ENCODE results near the gene SLC37A1. TPM values are rescaled to one million over a fixed set of nuclear protein-coding genes. Genes with fewer than 3 reads are reported as not detected.

Gene SLC37A1
- total RNA-seq, 2 donors from 2014 or later: 22.7 to 47.0 TPM

- Histone ChIP-seq H3K27me3 (ENCODE audit: control insufficient read depth, insufficient read depth, low read length, poor library complexity, severe bottlenecking) (no peaks in the 10 kb centered on the region), H3K27ac (ENCODE audit: low read depth, low read length) (no peak overlapping the region), H3K4me1 (ENCODE audit: control insufficient read depth, insufficient read depth, low read length) (no peaks in the 10 kb centered on the region), H3K9me3 (ENCODE audit: control insufficient read depth, low read length) (peaks cover 16% of the 10 kb centered on the region), H3K4me3 (ENCODE audit: low read length) (no peak overlapping the region), H3K9ac (ENCODE audit: extremely low read depth, low read length, poor library complexity, severe bottlenecking) (no peak overlapping the region), H3K36me3 (ENCODE audit: control insufficient read depth, insufficient read depth, low read length) (no peaks in the 10 kb centered on the region)
- TF ChIP-seq CTCF (conservative IDR thresholded peaks at IDR 0.05): no peak
- Mint-ChIP-seq H3K4me3 (no peak overlapping the region), H3K27me3 (ENCODE audit: insufficient read depth) (no peaks in the 10 kb centered on the region), H3K36me3 (ENCODE audit: low read depth) (peaks cover 51% of the 10 kb centered on the region), H3K4me1 (peaks cover 14% of the 10 kb centered on the region), H3K9me3 (peaks cover 21% of the 10 kb centered on the region), H3K27ac (no peak overlapping the region)
- no peak for DNase-seq
- 92 to 93% methylated on average over 11 to 12 of the region's 12 CpGs for WGBS, 2 experiments (ENCODE audit: insufficient coverage in 1 of 2, insufficient read length in 1 of 2)
Observed at GRCh38 chr21:42578761-42579415, 65.2 kb downstream of the SLC37A1 start.

GRCh38 chr21:42579456-42580075 is 65.9 kb downstream of the SLC37A1 start:
- peaks cover 14% of the 10 kb centered on the region for H3K4me1 Mint-ChIP-seq
- H3K27ac Mint-ChIP-seq: no peak overlapping the region
- no peak for DNase-seq
- Histone ChIP-seq H3K4me1 (ENCODE audit: control insufficient read depth, insufficient read depth, low read length) (no peaks in the 10 kb centered on the region), H3K27ac (ENCODE audit: low read depth, low read length) (no peak overlapping the region), H3K27me3 (ENCODE audit: control insufficient read depth, insufficient read depth, low read length, poor library complexity, severe bottlenecking) (no peaks in the 10 kb centered on the region), H3K9me3 (ENCODE audit: control insufficient read depth, low read length) (peaks cover 16% of the 10 kb centered on the region), H3K36me3 (ENCODE audit: control insufficient read depth, insufficient read depth, low read length) (no peaks in the 10 kb centered on the region), H3K9ac (ENCODE audit: extremely low read depth, low read length, poor library complexity, severe bottlenecking) (no peak overlapping the region), H3K4me3 (ENCODE audit: low read length) (no peak overlapping the region)
- H3K4me3 Mint-ChIP-seq: no peak overlapping the region
- no peak for TF ChIP-seq CTCF (conservative IDR thresholded peaks at IDR 0.05)
- peaks cover 21% of the 10 kb centered on the region for H3K9me3 Mint-ChIP-seq
- WGBS, 2 experiments (ENCODE audit: insufficient coverage in 1 of 2, insufficient read length in 1 of 2): 90 to 95% methylated on average over 11 to 22 of the region's 22 CpGs
- no peaks in the 10 kb centered on the region for H3K27me3 Mint-ChIP-seq (ENCODE audit: insufficient read depth)
- peaks cover 45% of the 10 kb centered on the region for H3K36me3 Mint-ChIP-seq (ENCODE audit: low read depth)

- H3K27ac ChIP-seq (ENCODE audit: low read depth, low read length): no peak overlapping the region
- no peak overlapping the region for H3K9ac ChIP-seq (ENCODE audit: extremely low read depth, low read length, poor library complexity, severe bottlenecking)
- H3K4me1 ChIP-seq (ENCODE audit: control insufficient read depth, insufficient read depth, low read length): no peaks in the 10 kb centered on the region
- peaks cover 21% of the 10 kb centered on the region for H3K9me3 Mint-ChIP-seq
- DNase-seq: no peak
- peaks cover 38% of the 10 kb centered on the region for H3K36me3 Mint-ChIP-seq (ENCODE audit: low read depth)
- no peak for TF ChIP-seq CTCF (conservative IDR thresholded peaks at IDR 0.05)
- no peak overlapping the region for H3K4me3 Mint-ChIP-seq
- 91 to 94% methylated on average over 10 to 16 of the region's 16 CpGs for WGBS, 2 experiments (ENCODE audit: insufficient coverage in 1 of 2, insufficient read length in 1 of 2)
- H3K9me3 ChIP-seq (ENCODE audit: control insufficient read depth, low read length): peaks cover 16% of the 10 kb centered on the region
- no peaks in the 10 kb centered on the region for H3K36me3 ChIP-seq (ENCODE audit: control insufficient read depth, insufficient read depth, low read length)
- no peak overlapping the region for H3K4me3 ChIP-seq (ENCODE audit: low read length)
- H3K27me3 ChIP-seq (ENCODE audit: control insufficient read depth, insufficient read depth, low read length, poor library complexity, severe bottlenecking): no peaks in the 10 kb centered on the region
- no peak overlapping the region for H3K27ac Mint-ChIP-seq
- H3K4me1 Mint-ChIP-seq: peaks cover 14% of the 10 kb centered on the region
- H3K27me3 Mint-ChIP-seq (ENCODE audit: insufficient read depth): no peaks in the 10 kb centered on the region
Observed at GRCh38 chr21:42580076-42580792, 66.6 kb downstream of the SLC37A1 start.
